K562 (cell line): Measurements from ENCODE around the gene ZNF556. TPM values are rescaled to one million over a fixed set of nuclear protein-coding genes. Genes with fewer than 3 reads are reported as not detected.
A peak's percentile ranks its signal among the peaks of the same experiment; 100 is the strongest.

Experiments
- BDP1 ChIP-seq: IDR thresholded peaks from 3 replicates; pipeline ENCODE4 v1.6.1; 2011; ENCODE audit not compliant: insufficient read length, insufficient read depth
- CC2D1A ChIP-seq: fragments of 450-650 bp; IDR thresholded peaks from 2 replicates; pipeline ENCODE4 v1.6.1; 2017; ENCODE audit warnings: mild to moderate bottlenecking
- EGR1 ChIP-seq: fragments of 450-650 bp; conservative IDR thresholded peaks from 2 replicates; pipeline ENCODE4 v1.6.1; 2017; ENCODE audit warnings: mild to moderate bottlenecking
- ELF2 ChIP-seq: fragments of 250-450 bp; sonication (Bioruptor Pico); IDR thresholded peaks from 2 replicates; pipeline ENCODE4 v1.5.0; 2021; ENCODE audit warnings: mild to moderate bottlenecking
- HDAC1 ChIP-seq, 2 experiments: fragments of 450-650 bp; IDR thresholded peaks; 2 replicates each; pipeline ENCODE4 v1.6.1; 2016 to 2017; ENCODE audit warnings: inconsistent platforms in 1 of 2, mild to moderate bottlenecking in 1 of 2, moderate library complexity in 1 of 2
- MAFF ChIP-seq: IDR thresholded peaks from 2 replicates; pipeline ENCODE4 v1.6.1; 2012; ENCODE audit warnings: low read length, improper control_type of control experiment
- NR1H2 ChIP-seq: sonication (generic); formaldehyde crosslinking; IDR thresholded peaks from 2 replicates; pipeline ENCODE4 v1.4.0; 2020; ENCODE audit warnings: mild to moderate bottlenecking, missing genetic modification reagents
- SMARCA5 ChIP-seq: fragments of 450-650 bp; IDR thresholded peaks from 2 replicates; pipeline ENCODE4 v1.6.1; 2016
- ZC3H8 ChIP-seq: fragments of 450-650 bp; IDR thresholded peaks from 2 replicates; pipeline ENCODE4 v1.6.1; 2017
- ZNF436 ChIP-seq: fragments of 250-450, 450-650 bp; sonication (Bioruptor Pico); formaldehyde crosslinking; IDR thresholded peaks from 2 replicates; pipeline ENCODE4 v1.7.0; 2020; ENCODE audit warnings: mild to moderate bottlenecking
- ZNF75A ChIP-seq: fragments of 450-650 bp; formaldehyde crosslinking; IDR thresholded peaks from 2 replicates; pipeline ENCODE4 v1.4.0; 2020; ENCODE audit warnings: mild to moderate bottlenecking
- polyA plus RNA-seq, 8 experiments: library from polyadenylated mRNA; depleted of rRNA in 4 of 8; stranded (reverse) in 5 of 8; unstranded in 3 of 8; fragments of >200 nt; fragmentation: Nextera tagmentation in 2 of 8; fragmentation: Illumina TruSeq in 1 of 8; extraction: Ambion mirVana in 2 of 8; extraction: Trizol in 1 of 8; gene quantifications; 2 replicates each; pipeline versions ENCODE4 v1.2.1 to v1.2.3, GENCODE V29; 2011 to 2014; ENCODE audit warnings: inconsistent platforms in 1 of 8, missing spikeins in 1 of 8
- total RNA-seq, 7 experiments: library from RNA; depleted of rRNA in 6 of 7; stranded (reverse); fragments of >200 nt in 6 of 7; fragmentation: Illumina TruSeq in 2 of 7; extraction: Trizol in 2 of 7; gene quantifications; 2 replicates each; pipeline versions ENCODE4 v1.2.1 to v1.2.3, GENCODE V29; 2011 to 2021; ENCODE audit warnings: low replicate concordance in 1 of 7
- TF ChIP-seq, protein P1 (sequence below): fragments of 250-450 bp; sonication (Bioruptor Pico); IDR thresholded peaks from 2 replicates; pipeline ENCODE4 v1.4.0; 2020
- TF ChIP-seq, protein P2 (sequence below): sonication (generic); formaldehyde crosslinking; IDR thresholded peaks from 2 replicates; pipeline ENCODE4 v1.8.1; 2023; ENCODE audit warnings: missing genetic modification reagents, mild to moderate bottlenecking, borderline replicate concordance
- TF ChIP-seq, protein P3 (sequence below): sonication (generic); formaldehyde crosslinking; IDR thresholded peaks from 2 replicates; pipeline ENCODE4 v1.8.1; 2023; ENCODE audit warnings: mild to moderate bottlenecking, missing genetic modification reagents
- TF ChIP-seq, protein P4 (sequence below): sonication (generic); formaldehyde crosslinking; IDR thresholded peaks from 2 replicates; pipeline ENCODE4 v1.8.0; 2022; ENCODE audit warnings: mild to moderate bottlenecking, low read depth, missing genetic modification reagents

The ZNF556 gene
- total and polyA plus RNA-seq, 9 of the 15 experiments (the other 6 are each of a cell fraction or from before 2014, with no cell fraction given), result 0.01 to 0.36 (median 0.10) TPM; not detected in 1

DNA sequence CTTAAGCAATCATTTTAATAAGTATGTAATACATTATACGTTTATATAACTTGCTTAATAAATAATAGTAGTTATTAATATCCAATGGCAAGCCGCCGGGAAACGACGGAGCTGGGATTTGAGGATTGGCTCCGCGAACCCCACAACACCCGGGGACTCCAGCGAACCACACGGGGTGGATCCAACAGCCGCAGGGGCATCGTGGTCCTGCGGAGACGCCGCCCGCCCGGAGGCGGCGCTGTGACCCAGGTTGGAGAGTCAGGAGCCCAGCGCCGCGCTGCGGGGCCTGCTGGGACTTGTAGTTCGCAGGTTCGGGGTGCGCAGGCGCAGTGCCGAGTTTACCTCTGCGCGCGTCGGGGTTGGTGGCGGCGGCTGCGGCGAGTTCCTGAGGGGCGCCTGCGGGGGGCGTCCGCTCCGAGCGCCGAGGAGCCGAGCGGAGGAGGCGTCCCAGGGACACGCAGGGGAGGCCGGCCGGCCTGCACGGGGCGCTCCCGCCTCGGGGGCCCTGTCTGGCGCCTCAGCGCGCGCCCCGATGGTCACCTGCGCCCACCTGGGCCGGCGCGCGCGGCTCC is 47.5 kb upstream of the ZNF556 start, which contains the start of gene ZNF554 (continued):
- TF ChIP-seq CC2D1A (peak; percentile 65; the same call in 1 of the 2 replicates), EGR1 (no peak), SMARCA5 (no peak), ZNF75A (CRISPR knock-in tag) (no peak), NR1H2 (no peak), ZNF436 (CRISPR knock-in tag) (no peak), ZC3H8 (no peak), MAFF (no peak), ELF2 (no peak), HDAC1 (IDR thresholded peaks at IDR 0.05) (0 out of 4 replicates have a peak, but pooled peaks of 1 of the 2 experiments have one; percentile 14), BDP1 (no peak)
- TF ChIP-seq, protein P1, sequence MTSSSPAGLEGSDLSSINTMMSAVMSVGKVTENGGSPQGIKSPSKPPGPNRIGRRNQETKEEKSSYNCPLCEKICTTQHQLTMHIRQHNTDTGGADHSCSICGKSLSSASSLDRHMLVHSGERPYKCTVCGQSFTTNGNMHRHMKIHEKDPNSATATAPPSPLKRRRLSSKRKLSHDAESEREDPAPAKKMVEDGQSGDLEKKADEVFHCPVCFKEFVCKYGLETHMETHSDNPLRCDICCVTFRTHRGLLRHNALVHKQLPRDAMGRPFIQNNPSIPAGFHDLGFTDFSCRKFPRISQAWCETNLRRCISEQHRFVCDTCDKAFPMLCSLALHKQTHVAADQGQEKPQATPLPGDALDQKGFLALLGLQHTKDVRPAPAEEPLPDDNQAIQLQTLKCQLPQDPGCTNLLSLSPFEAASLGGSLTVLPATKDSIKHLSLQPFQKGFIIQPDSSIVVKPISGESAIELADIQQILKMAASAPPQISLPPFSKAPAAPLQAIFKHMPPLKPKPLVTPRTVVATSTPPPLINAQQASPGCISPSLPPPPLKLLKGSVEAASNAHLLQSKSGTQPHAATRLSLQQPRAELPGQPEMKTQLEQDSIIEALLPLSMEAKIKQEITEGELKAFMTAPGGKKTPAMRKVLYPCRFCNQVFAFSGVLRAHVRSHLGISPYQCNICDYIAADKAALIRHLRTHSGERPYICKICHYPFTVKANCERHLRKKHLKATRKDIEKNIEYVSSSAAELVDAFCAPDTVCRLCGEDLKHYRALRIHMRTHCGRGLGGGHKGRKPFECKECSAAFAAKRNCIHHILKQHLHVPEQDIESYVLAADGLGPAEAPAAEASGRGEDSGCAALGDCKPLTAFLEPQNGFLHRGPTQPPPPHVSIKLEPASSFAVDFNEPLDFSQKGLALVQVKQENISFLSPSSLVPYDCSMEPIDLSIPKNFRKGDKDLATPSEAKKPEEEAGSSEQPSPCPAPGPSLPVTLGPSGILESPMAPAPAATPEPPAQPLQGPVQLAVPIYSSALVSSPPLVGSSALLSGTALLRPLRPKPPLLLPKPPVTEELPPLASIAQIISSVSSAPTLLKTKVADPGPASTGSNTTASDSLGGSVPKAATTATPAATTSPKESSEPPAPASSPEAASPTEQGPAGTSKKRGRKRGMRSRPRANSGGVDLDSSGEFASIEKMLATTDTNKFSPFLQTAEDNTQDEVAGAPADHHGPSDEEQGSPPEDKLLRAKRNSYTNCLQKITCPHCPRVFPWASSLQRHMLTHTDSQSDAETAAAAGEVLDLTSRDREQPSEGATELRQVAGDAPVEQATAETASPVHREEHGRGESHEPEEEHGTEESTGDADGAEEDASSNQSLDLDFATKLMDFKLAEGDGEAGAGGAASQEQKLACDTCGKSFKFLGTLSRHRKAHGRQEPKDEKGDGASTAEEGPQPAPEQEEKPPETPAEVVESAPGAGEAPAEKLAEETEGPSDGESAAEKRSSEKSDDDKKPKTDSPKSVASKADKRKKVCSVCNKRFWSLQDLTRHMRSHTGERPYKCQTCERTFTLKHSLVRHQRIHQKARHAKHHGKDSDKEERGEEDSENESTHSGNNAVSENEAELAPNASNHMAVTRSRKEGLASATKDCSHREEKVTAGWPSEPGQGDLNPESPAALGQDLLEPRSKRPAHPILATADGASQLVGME (CRISPR knock-in tag), result no peak; the same call in 1 of the 2 replicates
- TF ChIP-seq, protein P2, sequence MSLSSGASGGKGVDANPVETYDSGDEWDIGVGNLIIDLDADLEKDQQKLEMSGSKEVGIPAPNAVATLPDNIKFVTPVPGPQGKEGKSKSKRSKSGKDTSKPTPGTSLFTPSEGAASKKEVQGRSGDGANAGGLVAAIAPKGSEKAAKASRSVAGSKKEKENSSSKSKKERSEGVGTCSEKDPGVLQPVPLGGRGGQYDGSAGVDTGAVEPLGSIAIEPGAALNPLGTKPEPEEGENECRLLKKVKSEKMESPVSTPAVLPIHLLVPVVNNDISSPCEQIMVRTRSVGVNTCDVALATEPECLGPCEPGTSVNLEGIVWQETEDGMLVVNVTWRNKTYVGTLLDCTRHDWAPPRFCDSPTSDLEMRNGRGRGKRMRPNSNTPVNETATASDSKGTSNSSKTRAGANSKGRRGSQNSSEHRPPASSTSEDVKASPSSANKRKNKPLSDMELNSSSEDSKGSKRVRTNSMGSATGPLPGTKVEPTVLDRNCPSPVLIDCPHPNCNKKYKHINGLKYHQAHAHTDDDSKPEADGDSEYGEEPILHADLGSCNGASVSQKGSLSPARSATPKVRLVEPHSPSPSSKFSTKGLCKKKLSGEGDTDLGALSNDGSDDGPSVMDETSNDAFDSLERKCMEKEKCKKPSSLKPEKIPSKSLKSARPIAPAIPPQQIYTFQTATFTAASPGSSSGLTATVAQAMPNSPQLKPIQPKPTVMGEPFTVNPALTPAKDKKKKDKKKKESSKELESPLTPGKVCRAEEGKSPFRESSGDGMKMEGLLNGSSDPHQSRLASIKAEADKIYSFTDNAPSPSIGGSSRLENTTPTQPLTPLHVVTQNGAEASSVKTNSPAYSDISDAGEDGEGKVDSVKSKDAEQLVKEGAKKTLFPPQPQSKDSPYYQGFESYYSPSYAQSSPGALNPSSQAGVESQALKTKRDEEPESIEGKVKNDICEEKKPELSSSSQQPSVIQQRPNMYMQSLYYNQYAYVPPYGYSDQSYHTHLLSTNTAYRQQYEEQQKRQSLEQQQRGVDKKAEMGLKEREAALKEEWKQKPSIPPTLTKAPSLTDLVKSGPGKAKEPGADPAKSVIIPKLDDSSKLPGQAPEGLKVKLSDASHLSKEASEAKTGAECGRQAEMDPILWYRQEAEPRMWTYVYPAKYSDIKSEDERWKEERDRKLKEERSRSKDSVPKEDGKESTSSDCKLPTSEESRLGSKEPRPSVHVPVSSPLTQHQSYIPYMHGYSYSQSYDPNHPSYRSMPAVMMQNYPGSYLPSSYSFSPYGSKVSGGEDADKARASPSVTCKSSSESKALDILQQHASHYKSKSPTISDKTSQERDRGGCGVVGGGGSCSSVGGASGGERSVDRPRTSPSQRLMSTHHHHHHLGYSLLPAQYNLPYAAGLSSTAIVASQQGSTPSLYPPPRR (CRISPR knock-in tag), result no peak; the same call in 1 of the 2 replicates
- TF ChIP-seq, protein P3, sequence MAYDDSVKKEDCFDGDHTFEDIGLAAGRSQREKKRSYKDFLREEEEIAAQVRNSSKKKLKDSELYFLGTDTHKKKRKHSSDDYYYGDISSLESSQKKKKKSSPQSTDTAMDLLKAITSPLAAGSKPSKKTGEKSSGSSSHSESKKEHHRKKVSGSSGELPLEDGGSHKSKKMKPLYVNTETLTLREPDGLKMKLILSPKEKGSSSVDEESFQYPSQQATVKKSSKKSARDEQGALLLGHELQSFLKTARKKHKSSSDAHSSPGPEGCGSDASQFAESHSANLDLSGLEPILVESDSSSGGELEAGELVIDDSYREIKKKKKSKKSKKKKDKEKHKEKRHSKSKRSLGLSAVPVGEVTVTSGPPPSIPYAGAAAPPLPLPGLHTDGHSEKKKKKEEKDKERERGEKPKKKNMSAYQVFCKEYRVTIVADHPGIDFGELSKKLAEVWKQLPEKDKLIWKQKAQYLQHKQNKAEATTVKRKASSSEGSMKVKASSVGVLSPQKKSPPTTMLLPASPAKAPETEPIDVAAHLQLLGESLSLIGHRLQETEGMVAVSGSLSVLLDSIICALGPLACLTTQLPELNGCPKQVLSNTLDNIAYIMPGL (CRISPR knock-in tag), result peak; percentile 80; the same call in 1 of the 2 replicates
- TF ChIP-seq, protein P4, sequence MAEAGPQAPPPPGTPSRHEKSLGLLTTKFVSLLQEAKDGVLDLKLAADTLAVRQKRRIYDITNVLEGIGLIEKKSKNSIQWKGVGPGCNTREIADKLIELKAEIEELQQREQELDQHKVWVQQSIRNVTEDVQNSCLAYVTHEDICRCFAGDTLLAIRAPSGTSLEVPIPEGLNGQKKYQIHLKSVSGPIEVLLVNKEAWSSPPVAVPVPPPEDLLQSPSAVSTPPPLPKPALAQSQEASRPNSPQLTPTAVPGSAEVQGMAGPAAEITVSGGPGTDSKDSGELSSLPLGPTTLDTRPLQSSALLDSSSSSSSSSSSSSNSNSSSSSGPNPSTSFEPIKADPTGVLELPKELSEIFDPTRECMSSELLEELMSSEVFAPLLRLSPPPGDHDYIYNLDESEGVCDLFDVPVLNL (CRISPR knock-in tag), result peak; percentile 32; the same call in 1 of the 2 replicates
